Upper lobe of left lung (tissue), 4 donors: Measurements from ENCODE around the gene NOX5.

Experiments used
- POLR2A ChIP-seq, 4 donors: fragments of 450-650 bp; IDR thresholded peaks; one replicate each; pipeline ENCODE4 v1.5.1; 2016 to 2017; ENCODE audit warnings: antibody characterized with exemption in 4 of 4, mild to moderate bottlenecking in 2 of 4
- POLR2AphosphoS5 ChIP-seq, 2 donors: sonication (generic); formaldehyde crosslinking; IDR thresholded peaks; one replicate each; pipeline ENCODE4 v1.5.1; 2017; ENCODE audit warnings: antibody characterized with exemption in 2 of 2
- TF ChIP-seq, protein P1 (sequence below), 6 experiments: fragments of 450-650 bp in 4 of 6; fragments of 200-600 bp in 2 of 6; sonication (generic) in 2 of 6; IDR thresholded peaks; one replicate each; pipeline ENCODE4 v1.5.1; 2016 to 2019; ENCODE audit warnings: antibody characterized with exemption in 6 of 6

GRCh38 chr15:68979006-68979405 is 35.5 kb upstream of the NOX5 start:
- TF ChIP-seq, protein P1, sequence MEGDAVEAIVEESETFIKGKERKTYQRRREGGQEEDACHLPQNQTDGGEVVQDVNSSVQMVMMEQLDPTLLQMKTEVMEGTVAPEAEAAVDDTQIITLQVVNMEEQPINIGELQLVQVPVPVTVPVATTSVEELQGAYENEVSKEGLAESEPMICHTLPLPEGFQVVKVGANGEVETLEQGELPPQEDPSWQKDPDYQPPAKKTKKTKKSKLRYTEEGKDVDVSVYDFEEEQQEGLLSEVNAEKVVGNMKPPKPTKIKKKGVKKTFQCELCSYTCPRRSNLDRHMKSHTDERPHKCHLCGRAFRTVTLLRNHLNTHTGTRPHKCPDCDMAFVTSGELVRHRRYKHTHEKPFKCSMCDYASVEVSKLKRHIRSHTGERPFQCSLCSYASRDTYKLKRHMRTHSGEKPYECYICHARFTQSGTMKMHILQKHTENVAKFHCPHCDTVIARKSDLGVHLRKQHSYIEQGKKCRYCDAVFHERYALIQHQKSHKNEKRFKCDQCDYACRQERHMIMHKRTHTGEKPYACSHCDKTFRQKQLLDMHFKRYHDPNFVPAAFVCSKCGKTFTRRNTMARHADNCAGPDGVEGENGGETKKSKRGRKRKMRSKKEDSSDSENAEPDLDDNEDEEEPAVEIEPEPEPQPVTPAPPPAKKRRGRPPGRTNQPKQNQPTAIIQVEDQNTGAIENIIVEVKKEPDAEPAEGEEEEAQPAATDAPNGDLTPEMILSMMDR (IDR thresholded peaks at IDR 0.05) = no peak
- no peak for TF ChIP-seq POLR2AphosphoS5 (IDR thresholded peaks at IDR 0.05)
- no peak for TF ChIP-seq POLR2A (IDR thresholded peaks at IDR 0.05)
